ENCODE results near the gene AGPAT2.

Gene AGPAT2

GRCh38 chr9:136675477-136676296 is 11.6 kb downstream of the AGPAT2 start:
- TF ChIP-seq, protein P1, sequence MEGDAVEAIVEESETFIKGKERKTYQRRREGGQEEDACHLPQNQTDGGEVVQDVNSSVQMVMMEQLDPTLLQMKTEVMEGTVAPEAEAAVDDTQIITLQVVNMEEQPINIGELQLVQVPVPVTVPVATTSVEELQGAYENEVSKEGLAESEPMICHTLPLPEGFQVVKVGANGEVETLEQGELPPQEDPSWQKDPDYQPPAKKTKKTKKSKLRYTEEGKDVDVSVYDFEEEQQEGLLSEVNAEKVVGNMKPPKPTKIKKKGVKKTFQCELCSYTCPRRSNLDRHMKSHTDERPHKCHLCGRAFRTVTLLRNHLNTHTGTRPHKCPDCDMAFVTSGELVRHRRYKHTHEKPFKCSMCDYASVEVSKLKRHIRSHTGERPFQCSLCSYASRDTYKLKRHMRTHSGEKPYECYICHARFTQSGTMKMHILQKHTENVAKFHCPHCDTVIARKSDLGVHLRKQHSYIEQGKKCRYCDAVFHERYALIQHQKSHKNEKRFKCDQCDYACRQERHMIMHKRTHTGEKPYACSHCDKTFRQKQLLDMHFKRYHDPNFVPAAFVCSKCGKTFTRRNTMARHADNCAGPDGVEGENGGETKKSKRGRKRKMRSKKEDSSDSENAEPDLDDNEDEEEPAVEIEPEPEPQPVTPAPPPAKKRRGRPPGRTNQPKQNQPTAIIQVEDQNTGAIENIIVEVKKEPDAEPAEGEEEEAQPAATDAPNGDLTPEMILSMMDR (IDR thresholded peaks at IDR 0.05), result no peak

DNA sequence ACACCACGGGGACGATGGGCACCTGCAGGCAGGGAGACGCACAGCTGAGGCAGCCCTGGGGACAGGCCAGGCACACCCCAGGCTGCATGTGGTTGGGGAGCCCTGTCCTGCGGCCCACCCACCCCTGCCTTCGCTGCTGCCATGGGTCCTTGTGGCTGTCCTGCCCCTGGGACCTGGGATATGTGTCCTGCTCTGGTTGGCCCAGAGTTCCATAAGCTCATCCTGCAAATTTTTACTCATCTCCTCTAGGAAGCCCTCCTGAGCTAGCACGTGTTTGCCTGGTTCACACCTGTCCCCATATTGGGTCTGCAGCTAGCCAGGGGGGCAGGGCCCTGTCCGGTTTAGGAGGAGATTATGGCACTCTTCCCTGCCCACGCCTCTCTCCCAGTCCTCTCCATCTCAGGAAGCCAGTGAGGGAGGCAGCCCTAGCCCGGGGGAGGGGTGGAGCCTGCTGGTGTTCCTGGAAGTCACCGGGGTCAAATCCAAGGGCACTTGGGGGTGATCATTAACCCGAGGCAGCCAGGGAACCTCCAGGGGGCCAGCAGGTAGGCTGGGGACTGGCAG is 12.4 kb downstream of the AGPAT2 start:
- H3K27ac ChIP-seq, result no peak overlapping the region
- H3K36me3 ChIP-seq, result peaks cover 52% of the 10 kb centered on the region
- H3K27me3 ChIP-seq, result peaks cover 10% of the 10 kb centered on the region
- peaks cover 23% of the 10 kb centered on the region in 2 experiments for H3K4me1 ChIP-seq (ENCODE audit: control insufficient read depth in 1 of 2, insufficient read depth in 1 of 2, low read depth in 1 of 2, low read length in 1 of 2)
- H3K4me3 ChIP-seq (ENCODE audit: low read depth in 1 of 2, low read length in 1 of 2), result no peak overlapping the region
- TF ChIP-seq, protein P1 (IDR thresholded peaks at IDR 0.05), result no peak
- H3K9me3 ChIP-seq, result no peaks in the 10 kb centered on the region

More at GRCh38 chr9:136675477-136676296, 11.6 kb downstream of the AGPAT2 start:
- H3K4me1 ChIP-seq (ENCODE audit: control insufficient read depth in 1 of 2, insufficient read depth in 1 of 2, low read depth in 1 of 2, low read length in 1 of 2), result peaks cover 25 to 30% of the 10 kb centered on the region in 2 experiments
- no peaks in the 10 kb centered on the region for H3K9me3 ChIP-seq
- no peak overlapping the region for H3K4me3 ChIP-seq (ENCODE audit: low read depth in 1 of 2, low read length in 1 of 2)
- H3K27me3 ChIP-seq, result peaks cover 2% of the 10 kb centered on the region
- H3K27ac ChIP-seq, result no peak overlapping the region
- peaks cover 52% of the 10 kb centered on the region for H3K36me3 ChIP-seq

DNA sequence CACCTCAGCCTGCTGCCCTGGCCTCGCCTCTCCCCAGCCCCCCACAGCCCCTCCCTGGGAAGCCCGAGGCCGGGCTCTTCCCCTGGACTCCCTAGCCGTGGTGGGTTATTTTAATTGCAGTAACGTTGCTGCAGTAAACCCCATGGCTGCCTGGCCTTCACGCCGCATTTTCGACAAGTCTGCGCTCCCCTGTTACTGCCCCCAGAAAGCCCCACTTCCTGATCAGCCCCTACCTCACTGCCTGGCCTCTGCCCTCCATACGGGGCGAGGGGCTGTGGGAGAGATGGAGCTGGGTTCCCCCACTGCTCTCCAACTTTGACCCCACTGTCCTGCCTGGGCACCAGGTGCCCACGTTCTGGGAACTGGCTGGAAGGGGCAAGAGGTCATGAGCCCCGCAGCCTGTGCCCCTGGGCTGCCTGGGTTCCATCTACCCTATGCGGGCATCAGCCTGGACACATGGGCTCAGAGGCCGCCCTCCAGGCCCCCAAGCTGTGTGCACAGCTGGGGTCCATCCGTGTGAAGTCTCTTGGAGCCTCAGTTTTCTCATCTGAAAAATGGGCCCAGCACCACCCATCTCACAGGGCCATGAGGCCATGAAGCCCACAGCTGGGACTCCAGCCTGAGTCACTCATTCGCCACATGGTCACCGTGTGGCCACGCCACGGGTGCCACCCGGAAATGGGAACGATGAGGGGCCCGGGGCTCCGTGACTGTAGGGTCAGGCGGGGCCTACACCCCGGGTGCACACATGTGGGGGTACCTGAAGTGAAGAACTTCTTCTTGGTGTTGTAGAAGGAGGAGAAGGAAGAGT is 13.1 kb downstream of the AGPAT2 start:
- Histone ChIP-seq H3K4me3 (ENCODE audit: low read depth in 1 of 2, low read length in 1 of 2) (no peak overlapping the region), H3K9me3 (no peaks in the 10 kb centered on the region), H3K27me3 (peaks cover 17% of the 10 kb centered on the region), H3K27ac (no peak overlapping the region), H3K36me3 (peaks cover 52% of the 10 kb centered on the region), H3K4me1 (ENCODE audit: control insufficient read depth in 1 of 2, insufficient read depth in 1 of 2, low read depth in 1 of 2, low read length in 1 of 2) (peaks cover 16% of the 10 kb centered on the region in 2 experiments)
- TF ChIP-seq, protein P1 (IDR thresholded peaks at IDR 0.05), result no peak

GRCh38 chr9:136673088-136673974 is 13.9 kb downstream of the AGPAT2 start:
- H3K27ac ChIP-seq, result no peak overlapping the region
- H3K27me3 ChIP-seq, result peaks cover 25% of the 10 kb centered on the region
- TF ChIP-seq, protein P1 (IDR thresholded peaks at IDR 0.05), result no peak
- H3K36me3 ChIP-seq, result peaks cover 52% of the 10 kb centered on the region
- H3K9me3 ChIP-seq, result no peaks in the 10 kb centered on the region
- peaks cover 7 to 8% of the 10 kb centered on the region in 2 experiments for H3K4me1 ChIP-seq (ENCODE audit: control insufficient read depth in 1 of 2, insufficient read depth in 1 of 2, low read depth in 1 of 2, low read length in 1 of 2)
- H3K4me3 ChIP-seq (ENCODE audit: low read depth in 1 of 2, low read length in 1 of 2), result no peak overlapping the region
